Spleen (tissue), 11 donors: Measurements from ENCODE around the gene CYP4A22. TPM values are rescaled to one million over a fixed set of nuclear protein-coding genes. Genes with fewer than 3 reads are reported as not detected.

Experiments
- DNase-seq: peaks from one replicate; pipeline ENCODE4 v3.0.0-alpha.2; 2020
- H3K27ac ChIP-seq, 8 donors: fragments of 200-600 bp; sonication (generic) in 7 of 8; 1 replicate in 4 of 8; 2 replicates in 4 of 8; pipeline versions ENCODE4 v1.5.0 to v1.8.0; 2016 to 2021; ENCODE audit warnings: inconsistent platforms in 4 of 8, mild to moderate bottlenecking in 4 of 8, moderate library complexity in 1 of 8
- H3K27me3 ChIP-seq, 7 donors: fragments of 200-600 bp; sonication (generic) in 6 of 7; replicated peaks in 1 of 7; 1 replicate in 4 of 7; 2 replicates in 3 of 7; pipeline versions ENCODE4 v1.5.0 to v1.8.0; 2016 to 2021; ENCODE audit warnings: inconsistent platforms in 3 of 7, mild to moderate bottlenecking in 1 of 7
- H3K36me3 ChIP-seq, 6 donors: fragments of 200-600 bp; sonication (generic) in 5 of 6; 1 replicate in 4 of 6; 2 replicates in 2 of 6; pipeline versions ENCODE4 v1.5.0 to v1.8.0; 2016 to 2021; ENCODE audit warnings: inconsistent platforms in 2 of 6
- H3K4me1 ChIP-seq, 6 donors: fragments of 200-600 bp; sonication (generic) in 5 of 6; 1 replicate in 3 of 6; 2 replicates in 3 of 6; pipeline versions ENCODE4 v1.5.0 to v1.8.0; 2016 to 2021; ENCODE audit warnings: inconsistent platforms in 3 of 6
- H3K4me3 ChIP-seq, 8 donors: fragments of 200-600 bp; sonication (generic) in 7 of 8; 1 replicate in 4 of 8; 2 replicates in 4 of 8; pipeline versions ENCODE4 v1.5.0 to v1.8.0; 2016 to 2021; ENCODE audit warnings: inconsistent platforms in 4 of 8, mild to moderate bottlenecking in 4 of 8, moderate library complexity in 2 of 8
- H3K9me3 ChIP-seq, 8 donors: fragments of 200-600 bp; sonication (generic) in 7 of 8; 1 replicate in 4 of 8; 2 replicates in 4 of 8; pipeline versions ENCODE4 v1.5.0 to v1.8.0; 2016 to 2021; ENCODE audit warnings: inconsistent platforms in 4 of 8
- POLR2A ChIP-seq, 3 donors: fragments of 450-650 bp; IDR thresholded peaks; one replicate each; pipeline ENCODE4 v1.5.1; 2017; ENCODE audit warnings: antibody characterized with exemption in 3 of 3, mild to moderate bottlenecking in 1 of 3
- POLR2AphosphoS5 ChIP-seq, 3 donors: sonication (generic); formaldehyde crosslinking; IDR thresholded peaks; one replicate each; pipeline ENCODE4 v1.5.1; 2017; ENCODE audit warnings: antibody characterized with exemption in 3 of 3
- WGBS, 5 donors: extraction: QIAGEN DNeasy Blood & Tissue Kit in 3 of 5; methylation state at CpG; one replicate each; pipeline versions ENCODE4 v1.1.5 to v1.1.7; 2013 to 2018; 5-methylcytosine and 5-hydroxymethylcytosine counted together
- intact Hi-C: fragments of 100-400 bp; cut with DNase I; formaldehyde crosslinking; loops from one replicate; pipeline ENCODE4 v1.15.0; 2023; ENCODE audit warnings: low total_unique reads
- polyA plus RNA-seq, 3 donors: library from polyadenylated mRNA; stranded (reverse); fragments of 200-250 nt; gene quantifications; one replicate each; pipeline ENCODE4 v1.2.1, GENCODE V29; 2013
- total RNA-seq, 7 donors: library from RNA; depleted of rRNA in 3 of 7; stranded (reverse); fragments of >200 nt in 3 of 7; fragmentation: NEBNext Ultra II Directional in 4 of 7; extraction: Animal tissue kit (Norgen Biotek cat#: 25700) in 4 of 7; gene quantifications; one replicate each; pipeline versions ENCODE4 v1.1.0 to v1.2.1, GENCODE V29; 2016 to 2021
- TF ChIP-seq, protein P1 (sequence below), 11 experiments: fragments of 200-600 bp in 7 of 11; fragments of 450-650 bp in 4 of 11; sonication (generic) in 4 of 11; IDR thresholded peaks in 8 of 11; conservative IDR thresholded peaks in 3 of 11; 1 replicate in 7 of 11; 2 replicates in 4 of 11; pipeline versions ENCODE4 v1.4.0 to v1.8.0; 2016 to 2021; ENCODE audit warnings: antibody characterized with exemption in 11 of 11, inconsistent platforms in 4 of 11, mild to moderate bottlenecking in 1 of 11
- donor health status: healthy with polysubstance abuse.
- donor health status: DM: no; HTN: no; CAD: no; lungs with moderate emphysema.
- donor health status: DM: no; HTN: no; CAD: no.
- donor health status: Bipolar disorder and iron deficiency.
- donor health status: healthy.
- donor health status: DM: no; HTN: no; CAD: no.
- donor health status: DM: yes; HTN: yes; CAD: no.

Gene CYP4A22
- total and polyA plus RNA-seq, 10 donors: 0.43 TPM; not detected in 9

DNA sequence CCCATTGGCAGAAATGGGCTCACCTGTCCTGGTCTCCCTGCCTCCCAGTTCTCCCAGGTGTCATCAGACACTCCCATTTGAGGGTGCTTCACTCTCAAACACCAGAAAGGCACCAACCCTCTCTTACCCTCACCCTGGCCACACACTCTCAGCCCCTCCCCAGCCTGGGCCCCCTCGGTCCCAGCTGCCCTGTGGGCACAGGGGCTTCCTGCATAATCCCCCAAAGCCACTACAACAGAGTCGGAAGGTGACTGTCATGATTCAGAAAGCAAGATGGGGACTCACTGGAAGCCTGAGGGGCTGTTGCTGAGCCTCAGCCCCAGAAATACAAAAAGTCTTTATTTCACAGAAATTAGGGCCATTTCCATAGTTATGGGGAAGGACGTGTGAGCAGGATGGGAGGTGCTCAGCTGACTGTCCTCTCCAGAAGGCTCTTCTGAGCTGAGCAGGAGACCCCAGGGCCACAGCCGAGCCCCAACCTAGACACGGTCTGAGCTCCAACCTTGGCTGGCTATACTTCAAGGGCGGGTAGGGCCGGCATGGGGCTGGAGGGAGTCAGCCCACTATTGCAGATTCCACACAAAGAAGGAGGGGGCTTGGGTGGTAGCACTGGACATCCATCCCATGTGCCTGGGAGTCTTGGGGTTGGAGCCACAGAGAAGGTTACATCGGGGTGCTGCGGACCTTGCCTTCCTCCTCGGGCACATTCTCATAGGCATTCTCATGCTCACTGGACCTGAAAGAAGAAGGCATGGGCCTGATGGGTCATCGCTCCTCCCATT is 46.3 kb downstream of the CYP4A22 start:
- Histone ChIP-seq H3K4me3 (no peak overlapping the region), H3K27me3 (peaks cover 0 to 48% (median 4%) of the 10 kb centered on the region in 7 donors), H3K4me1 (peaks cover 0 to 15% (median 10%) of the 10 kb centered on the region in 6 donors), H3K9me3 (no peaks in the 10 kb centered on the region), H3K36me3 (no peaks in the 10 kb centered on the region), H3K27ac (no peak overlapping the region)
- TF ChIP-seq, protein P1, sequence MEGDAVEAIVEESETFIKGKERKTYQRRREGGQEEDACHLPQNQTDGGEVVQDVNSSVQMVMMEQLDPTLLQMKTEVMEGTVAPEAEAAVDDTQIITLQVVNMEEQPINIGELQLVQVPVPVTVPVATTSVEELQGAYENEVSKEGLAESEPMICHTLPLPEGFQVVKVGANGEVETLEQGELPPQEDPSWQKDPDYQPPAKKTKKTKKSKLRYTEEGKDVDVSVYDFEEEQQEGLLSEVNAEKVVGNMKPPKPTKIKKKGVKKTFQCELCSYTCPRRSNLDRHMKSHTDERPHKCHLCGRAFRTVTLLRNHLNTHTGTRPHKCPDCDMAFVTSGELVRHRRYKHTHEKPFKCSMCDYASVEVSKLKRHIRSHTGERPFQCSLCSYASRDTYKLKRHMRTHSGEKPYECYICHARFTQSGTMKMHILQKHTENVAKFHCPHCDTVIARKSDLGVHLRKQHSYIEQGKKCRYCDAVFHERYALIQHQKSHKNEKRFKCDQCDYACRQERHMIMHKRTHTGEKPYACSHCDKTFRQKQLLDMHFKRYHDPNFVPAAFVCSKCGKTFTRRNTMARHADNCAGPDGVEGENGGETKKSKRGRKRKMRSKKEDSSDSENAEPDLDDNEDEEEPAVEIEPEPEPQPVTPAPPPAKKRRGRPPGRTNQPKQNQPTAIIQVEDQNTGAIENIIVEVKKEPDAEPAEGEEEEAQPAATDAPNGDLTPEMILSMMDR (IDR thresholded peaks at IDR 0.05 in 8 of 11, conservative IDR thresholded peaks at IDR 0.05 in 3 of 11): no peak
- TF ChIP-seq POLR2A (IDR thresholded peaks at IDR 0.05) (no peak), POLR2AphosphoS5 (IDR thresholded peaks at IDR 0.05) (no peak)
- peak; percentile 49 for DNase-seq
- intact Hi-C loops: no loop called here
- WGBS, 5 donors: 63 to 76% (median 73%) methylated on average over 9 to 11 of the region's 11 CpGs

DNA sequence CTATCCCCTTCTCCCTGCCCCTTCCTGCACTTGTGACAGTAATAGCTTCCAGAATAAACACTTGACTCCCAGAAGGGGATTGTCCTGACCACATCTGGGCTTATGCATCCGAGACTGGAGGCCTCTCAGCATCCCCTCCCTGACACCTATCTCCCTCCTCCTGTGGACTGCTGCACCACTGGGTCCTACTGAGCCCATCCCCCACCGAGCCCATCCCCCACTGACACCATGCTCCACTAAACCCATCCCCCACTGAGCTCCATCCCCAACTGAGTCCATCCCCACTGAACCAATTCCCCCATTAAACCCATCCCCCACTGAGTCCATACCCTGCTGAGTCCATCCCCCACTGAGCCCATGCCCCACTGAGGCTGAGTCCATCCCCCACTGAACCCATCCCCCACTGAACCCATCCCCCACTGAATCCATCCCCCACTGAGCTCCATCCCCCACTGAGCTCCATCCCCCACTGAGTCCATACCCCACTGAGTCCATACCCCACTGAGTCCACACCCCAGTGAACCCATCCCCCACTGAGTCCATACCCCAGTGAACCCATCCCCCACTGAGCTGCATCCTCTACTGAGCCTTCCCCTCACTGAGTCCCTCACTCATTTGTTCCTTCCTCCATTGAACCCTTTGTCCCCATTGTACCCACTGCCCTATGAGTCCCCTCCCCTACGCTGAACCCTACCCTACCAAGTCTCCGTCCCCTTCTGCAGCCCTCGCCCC is 47.0 kb downstream of the CYP4A22 start:
- Histone ChIP-seq H3K4me1 (peaks cover 0 to 10% (median 8%) of the 10 kb centered on the region in 6 donors), H3K27me3 (peaks cover 0 to 44% (median 4%) of the 10 kb centered on the region in 7 donors), H3K4me3 (no peak overlapping the region), H3K36me3 (no peaks in the 10 kb centered on the region), H3K9me3 (no peaks in the 10 kb centered on the region), H3K27ac (no peak overlapping the region)
- WGBS, 5 donors: 85 to 88% (median 86%) methylated on average over 5 of the region's 5 CpGs
- peak; percentile 38 for DNase-seq
- TF ChIP-seq POLR2AphosphoS5 (IDR thresholded peaks at IDR 0.05) (no peak), POLR2A (IDR thresholded peaks at IDR 0.05) (no peak)
- TF ChIP-seq, protein P1 (IDR thresholded peaks at IDR 0.05 in 8 of 11, conservative IDR thresholded peaks at IDR 0.05 in 3 of 11): no peak
- intact Hi-C loops: no loop called here

DNA sequence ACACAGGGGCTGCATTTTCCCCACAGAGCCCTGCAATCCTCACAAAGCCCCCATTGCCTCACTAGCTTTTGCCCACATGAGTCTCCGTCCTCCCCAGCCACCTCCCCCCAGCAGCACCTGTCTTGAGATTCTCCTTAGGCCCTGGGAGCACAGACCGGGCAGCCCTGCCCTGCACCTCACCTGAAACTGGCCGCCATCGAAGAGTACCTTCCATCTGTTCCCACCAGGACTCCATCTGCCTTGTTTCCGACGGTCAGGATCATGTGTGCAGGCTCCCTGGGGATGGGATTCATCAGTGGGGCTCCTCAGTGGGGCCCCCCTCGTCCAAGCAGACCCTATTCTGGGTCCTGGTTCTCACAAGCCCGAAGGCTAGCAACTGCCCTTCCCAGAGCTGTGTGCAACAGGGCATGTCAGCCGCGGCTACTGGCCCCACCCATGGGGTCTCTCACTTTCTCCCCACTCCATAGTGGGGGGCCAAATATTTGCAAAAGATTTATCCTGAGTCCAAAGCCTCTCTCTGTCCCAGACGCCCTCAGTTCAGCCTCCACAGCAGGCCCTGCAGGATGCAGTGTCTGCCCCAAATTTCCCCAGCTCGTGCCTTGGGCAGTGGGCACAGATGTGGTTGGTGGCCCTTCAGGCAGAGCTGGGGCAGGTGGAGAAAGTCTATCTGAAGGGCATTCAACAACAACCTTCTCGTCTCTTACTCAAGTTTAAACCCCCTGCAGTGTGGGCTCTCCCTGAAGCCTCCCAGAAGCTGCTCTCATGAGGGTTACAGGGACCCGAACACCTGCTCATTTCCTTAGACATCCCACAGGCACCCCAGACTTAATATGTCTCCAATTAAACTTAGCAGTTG is 47.8 kb downstream of the CYP4A22 start:
- WGBS, 5 donors: 84 to 91% (median 87%) methylated on average over 14 of the region's 14 CpGs
- H3K27me3 ChIP-seq: peaks cover 0 to 36% (median 2%) of the 10 kb centered on the region in 7 donors
- no peak for TF ChIP-seq POLR2AphosphoS5 (IDR thresholded peaks at IDR 0.05)
- H3K4me1 ChIP-seq: peaks cover 0 to 5% (median under 1%) of the 10 kb centered on the region in 6 donors
- H3K36me3 ChIP-seq: no peaks in the 10 kb centered on the region
- intact Hi-C loops: no loop called here
- no peak overlapping the region for H3K27ac ChIP-seq
- H3K9me3 ChIP-seq: no peaks in the 10 kb centered on the region
- H3K4me3 ChIP-seq: no peak overlapping the region
- DNase-seq: peak; percentile 48
